HCT116 (cell line): ENCODE data around the gene TAGLN. TPM values are rescaled to one million over a fixed set of nuclear protein-coding genes. Genes with fewer than 3 reads are reported as not detected.

Experiments
- ATAC-seq: fragments of 200-7000 bp; cut with Tn5 transposase; 2 replicates; pipeline ENCODE4 v1.9.1; 2020; ENCODE audit warnings: mild to moderate bottlenecking, moderate library complexity
- BruUV-seq: library from RNA; stranded (reverse); fragments of 400-500 nt; replicated peaks from 2 replicates; lab custom pipeline; 2021; lab: Mats Ljungman, UMichigan
- CTCF ChIA-PET: fragments of 300-600 bp; sonication (Branson Sonifier 250); formaldehyde crosslinking; loops from one replicate; lab custom pipeline; 2021; ENCODE audit warnings: antibody characterized with exemption; lab: Charles Lee
- POLR2A ChIA-PET: fragments of 300-600, 350-600 bp; sonication (Branson Sonifier 250); formaldehyde crosslinking; loops from one replicate; lab custom pipeline; 2021; ENCODE audit warnings: antibody characterized with exemption; lab: Charles Lee
- RAD21 ChIA-PET, 2 experiments: fragments of 300-600 bp; sonication (Branson Sonifier 250); formaldehyde crosslinking; loops; one replicate each; lab custom pipeline; 2023; ENCODE audit warnings: low total read pairs in 2 of 2; ENCODE audit not compliant: uncharacterized antibody in 2 of 2, unreplicated experiment in 2 of 2, low non-redundant PET in 1 of 2; lab: Charles Lee
- DNase-seq: peaks from one replicate; pipeline ENCODE4 v3.0.0-alpha.2; 2010; ENCODE audit warnings: low read depth, low spot score
- H2AFZ ChIP-seq: fragments of 200-600 bp; shearing (Covaris generic), sonication (generic); 2 replicates; pipeline ENCODE4 v1.6.1; 2017; ENCODE audit warnings: low read depth, mixed run types, mixed read lengths, antibody characterized with exemption, low read length; ENCODE audit not compliant: poor library complexity, severe bottlenecking
- H3K27ac ChIP-seq: 2 replicates; pipeline ENCODE4 v1.5.1; 2012; ENCODE audit warnings: low read depth, low read length
- H3K27me3 ChIP-seq: fragments of 200-600 bp; sonication (generic); 2 replicates; pipeline ENCODE4 v1.6.1; 2016; ENCODE audit warnings: mixed run types, low read length, mixed read lengths; ENCODE audit not compliant: insufficient read depth
- H3K36me3 ChIP-seq, 2 experiments: fragments of 200-500 bp in 1 of 2; fragments of 200-600 bp in 1 of 2; sonication (Bioruptor generic) in 1 of 2; sonication (generic) in 1 of 2; 2 replicates each; pipeline versions ENCODE4 v1.5.1 to v1.6.1; 2014 to 2016; ENCODE audit warnings: low read length in 2 of 2, inconsistent platforms in 1 of 2, mixed read lengths in 1 of 2, mixed run types in 1 of 2; ENCODE audit not compliant: insufficient read depth in 2 of 2, control insufficient read depth in 1 of 2
- H3K4me1 ChIP-seq, 2 experiments: fragments of 200-600 bp in 1 of 2; sonication (generic) in 1 of 2; 2 replicates each; pipeline versions ENCODE4 v1.5.1 to v1.6.1; 2012 to 2017; ENCODE audit warnings: low read length in 2 of 2, inconsistent platforms in 1 of 2, mild to moderate bottlenecking in 1 of 2, mixed read lengths in 1 of 2, mixed run types in 1 of 2, moderate library complexity in 1 of 2; ENCODE audit not compliant: insufficient read depth in 2 of 2, control insufficient read depth in 1 of 2
- H3K4me2 ChIP-seq: fragments of 200-600 bp; sonication (generic); 2 replicates; pipeline ENCODE4 v1.6.1; 2017; ENCODE audit warnings: mixed run types, low read length, mixed read lengths
- H3K4me3 ChIP-seq, 2 experiments: fragments of 200-600 bp in 1 of 2; sonication (generic) in 1 of 2; replicated peaks in 1 of 2; 2 replicates each; pipeline ENCODE4 v1.5.1; 2011 to 2016; ENCODE audit warnings: low read length in 2 of 2, control low read depth in 1 of 2, low read depth in 1 of 2, mild to moderate bottlenecking in 1 of 2, mixed read lengths in 1 of 2, mixed run types in 1 of 2
- H3K79me2 ChIP-seq: fragments of 200-600 bp; sonication (generic); 2 replicates; pipeline ENCODE4 v1.6.1; 2017; ENCODE audit warnings: mild to moderate bottlenecking, mixed run types, low read length, moderate library complexity, mixed read lengths; ENCODE audit not compliant: insufficient read depth
- H3K9ac ChIP-seq: fragments of 200-600 bp; sonication (generic); 2 replicates; pipeline ENCODE4 v1.6.1; 2016; ENCODE audit warnings: low read length, mixed read lengths
- H3K9me2 ChIP-seq: fragments of 200-600 bp; sonication (generic), shearing (Covaris generic); 2 replicates; pipeline ENCODE4 v1.6.1; 2017; ENCODE audit warnings: mixed run types, mild to moderate bottlenecking, moderate library complexity; ENCODE audit not compliant: insufficient read depth
- H3K9me3 ChIP-seq, 2 experiments: fragments of 200-500 bp in 1 of 2; fragments of 200-600 bp in 1 of 2; sonication (Bioruptor generic) in 1 of 2; sonication (generic) in 1 of 2; 2 replicates each; pipeline ENCODE4 v1.6.1; 2014 to 2017; ENCODE audit warnings: low read length in 2 of 2, mixed read lengths in 2 of 2, inconsistent platforms in 1 of 2, low read depth in 1 of 2, mild to moderate bottlenecking in 1 of 2, mixed run types in 1 of 2, moderate library complexity in 1 of 2; ENCODE audit not compliant: control insufficient read depth in 1 of 2, insufficient read depth in 1 of 2
- H4K20me1 ChIP-seq: fragments of 200-600 bp; sonication (generic), shearing (Covaris generic); 2 replicates; pipeline ENCODE4 v1.6.1; 2017; ENCODE audit warnings: mixed run types, mild to moderate bottlenecking, moderate library complexity; ENCODE audit not compliant: insufficient read depth
- CBX3 ChIP-seq: IDR thresholded peaks from 2 replicates; pipeline ENCODE4 v1.6.1; 2012; ENCODE audit warnings: low read depth
- CEBPB ChIP-seq: IDR thresholded peaks from 2 replicates; pipeline ENCODE4 v1.6.1; 2012; ENCODE audit warnings: low read depth
- EGR1 ChIP-seq: IDR thresholded peaks from 2 replicates; pipeline ENCODE4 v1.6.1; 2012; ENCODE audit warnings: low read depth
- FOSL1 ChIP-seq: IDR thresholded peaks from 2 replicates; pipeline ENCODE4 v1.6.1; 2012; ENCODE audit warnings: low read depth
- JUND ChIP-seq: IDR thresholded peaks from 2 replicates; pipeline ENCODE4 v1.6.1; 2012
- RAD21 ChIP-seq: IDR thresholded peaks from 2 replicates; pipeline ENCODE4 v1.6.1; 2012; ENCODE audit warnings: low read depth, mild to moderate bottlenecking
- SIN3A ChIP-seq: IDR thresholded peaks from 2 replicates; pipeline ENCODE4 v1.6.1; 2012; ENCODE audit warnings: low read depth
- TCF7L2 ChIP-seq: IDR thresholded peaks from 2 replicates; pipeline ENCODE4 v1.7.0; 2011; ENCODE audit warnings: borderline replicate concordance, inconsistent platforms; ENCODE audit not compliant: insufficient read depth, insufficient read length; ENCODE audit errors: extremely low read depth
- YY1 ChIP-seq: IDR thresholded peaks from 2 replicates; pipeline ENCODE4 v1.6.1; 2011; ENCODE audit warnings: low read length, low read depth, moderate library complexity, mild to moderate bottlenecking; ENCODE audit not compliant: insufficient replicate concordance; ENCODE audit errors: extremely low read depth
- ZFX ChIP-seq: fragments of 450-650 bp; IDR thresholded peaks from 2 replicates; pipeline ENCODE4 v1.6.1; 2017
- ZNF274 ChIP-seq: fragments of 200-500 bp; sonication (Bioruptor generic); IDR thresholded peaks from 2 replicates; pipeline ENCODE4 v1.6.1; 2014; ENCODE audit warnings: mild to moderate bottlenecking, low read depth, low read length, inconsistent platforms
- intact Hi-C: fragments of 100-400 bp; cut with micrococcal nuclease; formaldehyde crosslinking; loops from 2 replicates; pipeline ENCODE4 v1.10.0; 2022
- total RNA-seq: library from RNA; stranded (reverse); gene quantifications from one replicate; pipeline ENCODE4 v1.2.1, GENCODE V29; 2021; ENCODE audit not compliant: unreplicated experiment
- TF ChIP-seq, protein P1 (sequence below): IDR thresholded peaks from 2 replicates; pipeline ENCODE4 v1.6.1; 2011; ENCODE audit warnings: mild to moderate bottlenecking, low read length, moderate library complexity; ENCODE audit not compliant: insufficient replicate concordance; ENCODE audit errors: extremely low read depth
- TF ChIP-seq, protein P2 (sequence below): IDR thresholded peaks from 2 replicates; pipeline ENCODE4 v1.6.1; 2012
- TF ChIP-seq, protein P3 (sequence below): IDR thresholded peaks from 2 replicates; pipeline ENCODE4 v1.6.1; 2012; ENCODE audit warnings: low read depth
- TF ChIP-seq, protein P4 (sequence below): IDR thresholded peaks from 2 replicates; pipeline ENCODE4 v1.6.1; 2012

The TAGLN gene
- total RNA-seq, 1 experiment from 2014 or later: 10.0 TPM

GRCh38 chr11:117187799-117188481, 11.2 kb upstream of the TAGLN start:
- ChIA-PET RAD21 (no interaction called here), POLR2A (no interaction called here), CTCF (no interaction called here)
- no peak overlapping the region for H3K4me3 ChIP-seq
- no peaks in the 10 kb centered on the region for H3K9me2 ChIP-seq
- H2AFZ ChIP-seq: no peak overlapping the region
- H3K9ac ChIP-seq: no peak overlapping the region
- no peaks in the 10 kb centered on the region for H3K79me2 ChIP-seq
- peaks cover 3 to 7% of the 10 kb centered on the region in 2 experiments; a peak in 1 of 4 replicates for H3K36me3 ChIP-seq
- TF ChIP-seq CEBPB: no peak
- no peak for TF ChIP-seq ZNF274
- TF ChIP-seq, protein P1, sequence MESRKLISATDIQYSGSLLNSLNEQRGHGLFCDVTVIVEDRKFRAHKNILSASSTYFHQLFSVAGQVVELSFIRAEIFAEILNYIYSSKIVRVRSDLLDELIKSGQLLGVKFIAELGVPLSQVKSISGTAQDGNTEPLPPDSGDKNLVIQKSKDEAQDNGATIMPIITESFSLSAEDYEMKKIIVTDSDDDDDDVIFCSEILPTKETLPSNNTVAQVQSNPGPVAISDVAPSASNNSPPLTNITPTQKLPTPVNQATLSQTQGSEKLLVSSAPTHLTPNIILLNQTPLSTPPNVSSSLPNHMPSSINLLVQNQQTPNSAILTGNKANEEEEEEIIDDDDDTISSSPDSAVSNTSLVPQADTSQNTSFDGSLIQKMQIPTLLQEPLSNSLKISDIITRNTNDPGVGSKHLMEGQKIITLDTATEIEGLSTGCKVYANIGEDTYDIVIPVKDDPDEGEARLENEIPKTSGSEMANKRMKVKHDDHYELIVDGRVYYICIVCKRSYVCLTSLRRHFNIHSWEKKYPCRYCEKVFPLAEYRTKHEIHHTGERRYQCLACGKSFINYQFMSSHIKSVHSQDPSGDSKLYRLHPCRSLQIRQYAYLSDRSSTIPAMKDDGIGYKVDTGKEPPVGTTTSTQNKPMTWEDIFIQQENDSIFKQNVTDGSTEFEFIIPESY: no peak
- TF ChIP-seq YY1: no peak
- no peak for TF ChIP-seq FOSL1
- no peak for TF ChIP-seq TCF7L2
- no peak for TF ChIP-seq EGR1
- TF ChIP-seq JUND: no peak
- TF ChIP-seq, protein P2, sequence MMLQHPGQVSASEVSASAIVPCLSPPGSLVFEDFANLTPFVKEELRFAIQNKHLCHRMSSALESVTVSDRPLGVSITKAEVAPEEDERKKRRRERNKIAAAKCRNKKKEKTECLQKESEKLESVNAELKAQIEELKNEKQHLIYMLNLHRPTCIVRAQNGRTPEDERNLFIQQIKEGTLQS: no peak
- TF ChIP-seq SIN3A: no peak
- TF ChIP-seq, protein P3, sequence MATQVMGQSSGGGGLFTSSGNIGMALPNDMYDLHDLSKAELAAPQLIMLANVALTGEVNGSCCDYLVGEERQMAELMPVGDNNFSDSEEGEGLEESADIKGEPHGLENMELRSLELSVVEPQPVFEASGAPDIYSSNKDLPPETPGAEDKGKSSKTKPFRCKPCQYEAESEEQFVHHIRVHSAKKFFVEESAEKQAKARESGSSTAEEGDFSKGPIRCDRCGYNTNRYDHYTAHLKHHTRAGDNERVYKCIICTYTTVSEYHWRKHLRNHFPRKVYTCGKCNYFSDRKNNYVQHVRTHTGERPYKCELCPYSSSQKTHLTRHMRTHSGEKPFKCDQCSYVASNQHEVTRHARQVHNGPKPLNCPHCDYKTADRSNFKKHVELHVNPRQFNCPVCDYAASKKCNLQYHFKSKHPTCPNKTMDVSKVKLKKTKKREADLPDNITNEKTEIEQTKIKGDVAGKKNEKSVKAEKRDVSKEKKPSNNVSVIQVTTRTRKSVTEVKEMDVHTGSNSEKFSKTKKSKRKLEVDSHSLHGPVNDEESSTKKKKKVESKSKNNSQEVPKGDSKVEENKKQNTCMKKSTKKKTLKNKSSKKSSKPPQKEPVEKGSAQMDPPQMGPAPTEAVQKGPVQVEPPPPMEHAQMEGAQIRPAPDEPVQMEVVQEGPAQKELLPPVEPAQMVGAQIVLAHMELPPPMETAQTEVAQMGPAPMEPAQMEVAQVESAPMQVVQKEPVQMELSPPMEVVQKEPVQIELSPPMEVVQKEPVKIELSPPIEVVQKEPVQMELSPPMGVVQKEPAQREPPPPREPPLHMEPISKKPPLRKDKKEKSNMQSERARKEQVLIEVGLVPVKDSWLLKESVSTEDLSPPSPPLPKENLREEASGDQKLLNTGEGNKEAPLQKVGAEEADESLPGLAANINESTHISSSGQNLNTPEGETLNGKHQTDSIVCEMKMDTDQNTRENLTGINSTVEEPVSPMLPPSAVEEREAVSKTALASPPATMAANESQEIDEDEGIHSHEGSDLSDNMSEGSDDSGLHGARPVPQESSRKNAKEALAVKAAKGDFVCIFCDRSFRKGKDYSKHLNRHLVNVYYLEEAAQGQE: no peak
- TF ChIP-seq RAD21: no peak
- TF ChIP-seq, protein P4, sequence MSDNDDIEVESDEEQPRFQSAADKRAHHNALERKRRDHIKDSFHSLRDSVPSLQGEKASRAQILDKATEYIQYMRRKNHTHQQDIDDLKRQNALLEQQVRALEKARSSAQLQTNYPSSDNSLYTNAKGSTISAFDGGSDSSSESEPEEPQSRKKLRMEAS: no peak
- TF ChIP-seq CBX3: no peak
- no peak for TF ChIP-seq ZFX
- TF ChIP-seq, all 23 proteins: peak for 0
- no peak for ATAC-seq
- Histone ChIP-seq H3K27me3 (no peaks in the 10 kb centered on the region), H3K4me1 (no peaks in the 10 kb centered on the region), H3K4me2 (no peak overlapping the region), H4K20me1 (no peaks in the 10 kb centered on the region), H3K27ac (no peak overlapping the region), H3K9me3 (no peaks in the 10 kb centered on the region)
- BruUV-seq: no TSS peak
- intact Hi-C loops: no loop called here
- DNase-seq: no peak
